Measurements from ENCODE around the gene KSR1.
"Not testable (repeated sequence)": the region's sequence is repeated elsewhere in the genome, so short reads cannot be mapped to it uniquely, and the experiment has no call there.

DNA sequence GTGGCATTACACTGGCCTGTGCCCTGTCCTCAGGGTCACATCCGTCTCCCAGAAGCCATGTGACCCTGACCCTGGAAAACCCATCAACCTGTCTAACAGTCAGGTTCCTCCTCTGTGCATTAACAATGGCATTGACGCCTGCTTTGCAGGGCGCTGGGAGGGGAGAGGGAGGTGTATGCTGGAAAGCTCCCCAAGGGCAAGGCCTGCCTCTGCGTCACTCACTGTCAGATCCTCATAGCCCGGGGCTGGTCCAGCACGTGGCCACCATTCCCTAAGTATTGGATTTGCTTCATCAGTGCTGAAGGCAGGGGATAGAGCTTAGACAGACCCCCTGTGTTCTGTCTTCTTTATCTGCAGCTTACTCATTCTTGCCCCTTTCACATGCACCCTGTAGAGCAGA is 210.0 kb downstream of the KSR1 start:
- TF ChIP-seq, protein P1, sequence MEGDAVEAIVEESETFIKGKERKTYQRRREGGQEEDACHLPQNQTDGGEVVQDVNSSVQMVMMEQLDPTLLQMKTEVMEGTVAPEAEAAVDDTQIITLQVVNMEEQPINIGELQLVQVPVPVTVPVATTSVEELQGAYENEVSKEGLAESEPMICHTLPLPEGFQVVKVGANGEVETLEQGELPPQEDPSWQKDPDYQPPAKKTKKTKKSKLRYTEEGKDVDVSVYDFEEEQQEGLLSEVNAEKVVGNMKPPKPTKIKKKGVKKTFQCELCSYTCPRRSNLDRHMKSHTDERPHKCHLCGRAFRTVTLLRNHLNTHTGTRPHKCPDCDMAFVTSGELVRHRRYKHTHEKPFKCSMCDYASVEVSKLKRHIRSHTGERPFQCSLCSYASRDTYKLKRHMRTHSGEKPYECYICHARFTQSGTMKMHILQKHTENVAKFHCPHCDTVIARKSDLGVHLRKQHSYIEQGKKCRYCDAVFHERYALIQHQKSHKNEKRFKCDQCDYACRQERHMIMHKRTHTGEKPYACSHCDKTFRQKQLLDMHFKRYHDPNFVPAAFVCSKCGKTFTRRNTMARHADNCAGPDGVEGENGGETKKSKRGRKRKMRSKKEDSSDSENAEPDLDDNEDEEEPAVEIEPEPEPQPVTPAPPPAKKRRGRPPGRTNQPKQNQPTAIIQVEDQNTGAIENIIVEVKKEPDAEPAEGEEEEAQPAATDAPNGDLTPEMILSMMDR (IDR thresholded peaks at IDR 0.05; ENCODE audit: low read depth, low read length), result not testable (repeated sequence)
- TF ChIP-seq EZH2phosphoT487 (IDR thresholded peaks at IDR 0.05; ENCODE audit: low read depth), result not testable (repeated sequence)

Data from OCI-LY3 (cell line).